Transverse colon (tissue), 4 donors: ENCODE results near the gene SIX1. TPM values are rescaled to one million over a fixed set of nuclear protein-coding genes. Genes with fewer than 3 reads are reported as not detected.

ENCODE experiments used
- DNase-seq: peaks from one replicate; pipeline ENCODE4 v3.0.0-alpha.2; 2019
- H3K27ac ChIP-seq, 4 donors: fragments of 200-600 bp; sonication (generic); 2 replicates each; pipeline ENCODE4 v1.5.1; 2016 to 2018; ENCODE audit warnings: inconsistent platforms in 4 of 4
- H3K27me3 ChIP-seq: fragments of 200-600 bp; sonication (generic); 2 replicates; pipeline ENCODE4 v1.5.1; 2017; ENCODE audit warnings: inconsistent platforms
- H3K36me3 ChIP-seq, 4 donors: fragments of 200-600 bp; sonication (generic); 2 replicates each; pipeline ENCODE4 v1.5.1; 2017 to 2019; ENCODE audit warnings: inconsistent platforms in 4 of 4
- H3K4me1 ChIP-seq, 4 donors: fragments of 200-600 bp; sonication (generic); 2 replicates each; pipeline ENCODE4 v1.5.1; 2017 to 2020; ENCODE audit warnings: inconsistent platforms in 4 of 4
- H3K4me3 ChIP-seq, 4 donors: fragments of 200-600 bp; sonication (generic); 1 replicate in 1 of 4; 2 replicates in 3 of 4; pipeline versions ENCODE4 v1.5.1 to v1.6.1; 2017 to 2019; ENCODE audit warnings: inconsistent platforms in 4 of 4
- H3K9me3 ChIP-seq, 2 donors: fragments of 200-600 bp; sonication (generic); 2 replicates each; pipeline ENCODE4 v1.5.1; 2017 to 2019; ENCODE audit warnings: inconsistent platforms in 2 of 2
- CTCF ChIP-seq, 5 experiments: fragments of 200-600 bp in 3 of 5; fragments of 450-650 bp in 2 of 5; sonication (generic) in 3 of 5; IDR thresholded peaks; 1 replicate in 2 of 5; 2 replicates in 3 of 5; pipeline ENCODE4 v1.5.1; 2016 to 2017; ENCODE audit warnings: antibody characterized with exemption in 5 of 5, inconsistent platforms in 3 of 5, mild to moderate bottlenecking in 2 of 5, moderate library complexity in 1 of 5
- EP300 ChIP-seq: sonication (generic); formaldehyde crosslinking; IDR thresholded peaks from one replicate; pipeline ENCODE4 v1.6.1; 2017; ENCODE audit warnings: antibody characterized with exemption, low read depth
- POLR2A ChIP-seq: fragments of 450-650 bp; IDR thresholded peaks from one replicate; pipeline ENCODE4 v1.6.1; 2016; ENCODE audit warnings: antibody characterized with exemption, mild to moderate bottlenecking, moderate library complexity
- POLR2AphosphoS5 ChIP-seq, 3 donors: sonication (generic); formaldehyde crosslinking; IDR thresholded peaks; one replicate each; pipeline ENCODE4 v1.6.1; 2016; ENCODE audit warnings: antibody characterized with exemption in 3 of 3
- WGBS, 2 donors: methylation state at CpG; one replicate each; pipeline ENCODE4 v1.1.5; 2018; ENCODE audit warnings: low coverage in 1 of 2; 5-methylcytosine and 5-hydroxymethylcytosine counted together
- in situ Hi-C, 4 donors: fragments of 200-750 bp; cut with MboI; loops; one replicate each; pipeline versions ENCODE4 v1.15.0 to v1.15.1; 2017; ENCODE audit warnings: low sequenced_read_pairs in 3 of 4, low pct_ligation_motif_present in 1 of 4, low pct_unique_long_range_greater_than_20kb in 1 of 4
- intact Hi-C: fragments of 100-400 bp; cut with DNase I; formaldehyde crosslinking; loops from one replicate; pipeline ENCODE4 v1.15.1; 2023; ENCODE audit warnings: low total_unique reads
- total RNA-seq, 4 donors: library from RNA; depleted of rRNA; stranded (reverse); fragments of >200 nt; gene quantifications; one replicate each; pipeline ENCODE4 v1.1.0, GENCODE V29; 2016

Gene SIX1
- total RNA-seq, 4 donors from 2014 or later, result 0.14 TPM; not detected in 3

- no peaks in the 10 kb centered on the region for H3K9me3 ChIP-seq
- no peaks in the 10 kb centered on the region for H3K4me1 ChIP-seq
- no peak for DNase-seq
- H3K4me3 ChIP-seq, result no peak overlapping the region
- in situ Hi-C loops (no loop called here), intact Hi-C loops (no loop called here)
- no peaks in the 10 kb centered on the region for H3K36me3 ChIP-seq
- no peak overlapping the region for H3K27ac ChIP-seq
- no peak for TF ChIP-seq EP300
- TF ChIP-seq POLR2AphosphoS5 (IDR thresholded peaks at IDR 0.05), result no peak
- TF ChIP-seq CTCF (IDR thresholded peaks at IDR 0.05), result no peak
- TF ChIP-seq POLR2A, result no peak
- no peaks in the 10 kb centered on the region for H3K27me3 ChIP-seq
Measured at GRCh38 chr14:60677701-60678100, 28.4 kb upstream of the SIX1 start.

GRCh38 chr14:60670989-60671388 lies 21.7 kb upstream of the SIX1 start:
- H3K27me3 ChIP-seq, result peaks cover under 1% of the 10 kb centered on the region
- H3K4me1 ChIP-seq, result no peaks in the 10 kb centered on the region
- 93% methylated on average over 2 to 3 of the region's 3 CpGs for WGBS, 2 donors
- no peaks in the 10 kb centered on the region for H3K36me3 ChIP-seq
- no peak overlapping the region for H3K27ac ChIP-seq
- TF ChIP-seq CTCF (IDR thresholded peaks at IDR 0.05) (no peak), POLR2A (no peak), POLR2AphosphoS5 (IDR thresholded peaks at IDR 0.05) (no peak), EP300 (no peak)
- no peak overlapping the region for H3K4me3 ChIP-seq
- no peaks in the 10 kb centered on the region for H3K9me3 ChIP-seq
- intact Hi-C loops, result no loop called here
- no peak for DNase-seq
- in situ Hi-C loops, result no loop called here

- Histone ChIP-seq H3K4me3 (no peak overlapping the region), H3K27ac (no peak overlapping the region), H3K36me3 (no peaks in the 10 kb centered on the region), H3K9me3 (no peaks in the 10 kb centered on the region), H3K27me3 (peaks cover 24% of the 10 kb centered on the region), H3K4me1 (no peaks in the 10 kb centered on the region)
- WGBS, 2 donors, result 70 to 84% methylated on average over 5 of the region's 5 CpGs
- intact Hi-C loops (no loop called here), in situ Hi-C loops (no loop called here)
- TF ChIP-seq EP300 (no peak), CTCF (IDR thresholded peaks at IDR 0.05) (no peak), POLR2A (no peak), POLR2AphosphoS5 (IDR thresholded peaks at IDR 0.05) (no peak)
- DNase-seq, result no peak
Measured at GRCh38 chr14:60668431-60669112, 19.3 kb upstream of the SIX1 start.

- Histone ChIP-seq H3K36me3 (no peaks in the 10 kb centered on the region), H3K4me1 (no peaks in the 10 kb centered on the region), H3K4me3 (no peak overlapping the region), H3K27ac (no peak overlapping the region), H3K27me3 (peaks cover 56% of the 10 kb centered on the region), H3K9me3 (no peaks in the 10 kb centered on the region)
- in situ Hi-C loops, result no loop called here
- 20 to 28% methylated on average over 3 of the region's 3 CpGs for WGBS, 2 donors
- DNase-seq, result no peak
- TF ChIP-seq CTCF (IDR thresholded peaks at IDR 0.05), result no peak
- no peak for TF ChIP-seq POLR2AphosphoS5 (IDR thresholded peaks at IDR 0.05)
- no peak for TF ChIP-seq EP300
- no peak for TF ChIP-seq POLR2A
- intact Hi-C loops, result no loop called here
Measured at GRCh38 chr14:60665177-60665550, 15.9 kb upstream of the SIX1 start.
